C4-2B (cell line): ENCODE measurements around the gene TPK1.

Experiments
- H3K27ac ChIP-seq: fragments of 450-650 bp; 2 replicates; pipeline ENCODE4 v1.5.1; 2017
- ZFX ChIP-seq: fragments of 450-650 bp; IDR thresholded peaks from 2 replicates; pipeline ENCODE4 v1.6.1; 2017
- TF ChIP-seq, protein P1 (sequence below): fragments of 450-650 bp; conservative IDR thresholded peaks from 2 replicates; pipeline ENCODE4 v1.5.1; 2017; ENCODE audit warnings: mild to moderate bottlenecking

TPK1 gene

DNA sequence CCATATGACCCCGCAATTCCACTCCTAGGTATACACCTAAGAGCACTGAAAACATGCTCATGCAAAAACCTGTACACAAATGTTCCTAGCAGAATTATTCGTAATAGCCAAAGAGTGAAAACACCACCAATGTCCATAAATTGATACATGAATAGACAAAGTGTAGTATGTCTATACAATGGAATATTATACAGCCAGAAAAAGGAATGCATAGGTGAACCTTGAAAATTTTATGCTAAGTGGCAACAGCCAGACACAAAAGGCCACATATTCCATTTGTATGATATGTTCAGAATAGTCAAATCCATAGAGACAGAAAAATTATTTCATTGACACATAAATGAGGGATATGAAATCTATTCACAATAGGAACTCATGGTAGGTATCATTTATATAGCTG, 351.4 kb downstream of the TPK1 start:
- TF ChIP-seq, protein P1, sequence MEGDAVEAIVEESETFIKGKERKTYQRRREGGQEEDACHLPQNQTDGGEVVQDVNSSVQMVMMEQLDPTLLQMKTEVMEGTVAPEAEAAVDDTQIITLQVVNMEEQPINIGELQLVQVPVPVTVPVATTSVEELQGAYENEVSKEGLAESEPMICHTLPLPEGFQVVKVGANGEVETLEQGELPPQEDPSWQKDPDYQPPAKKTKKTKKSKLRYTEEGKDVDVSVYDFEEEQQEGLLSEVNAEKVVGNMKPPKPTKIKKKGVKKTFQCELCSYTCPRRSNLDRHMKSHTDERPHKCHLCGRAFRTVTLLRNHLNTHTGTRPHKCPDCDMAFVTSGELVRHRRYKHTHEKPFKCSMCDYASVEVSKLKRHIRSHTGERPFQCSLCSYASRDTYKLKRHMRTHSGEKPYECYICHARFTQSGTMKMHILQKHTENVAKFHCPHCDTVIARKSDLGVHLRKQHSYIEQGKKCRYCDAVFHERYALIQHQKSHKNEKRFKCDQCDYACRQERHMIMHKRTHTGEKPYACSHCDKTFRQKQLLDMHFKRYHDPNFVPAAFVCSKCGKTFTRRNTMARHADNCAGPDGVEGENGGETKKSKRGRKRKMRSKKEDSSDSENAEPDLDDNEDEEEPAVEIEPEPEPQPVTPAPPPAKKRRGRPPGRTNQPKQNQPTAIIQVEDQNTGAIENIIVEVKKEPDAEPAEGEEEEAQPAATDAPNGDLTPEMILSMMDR: no peak
- TF ChIP-seq ZFX: no peak
- H3K27ac ChIP-seq: no peak overlapping the region

DNA sequence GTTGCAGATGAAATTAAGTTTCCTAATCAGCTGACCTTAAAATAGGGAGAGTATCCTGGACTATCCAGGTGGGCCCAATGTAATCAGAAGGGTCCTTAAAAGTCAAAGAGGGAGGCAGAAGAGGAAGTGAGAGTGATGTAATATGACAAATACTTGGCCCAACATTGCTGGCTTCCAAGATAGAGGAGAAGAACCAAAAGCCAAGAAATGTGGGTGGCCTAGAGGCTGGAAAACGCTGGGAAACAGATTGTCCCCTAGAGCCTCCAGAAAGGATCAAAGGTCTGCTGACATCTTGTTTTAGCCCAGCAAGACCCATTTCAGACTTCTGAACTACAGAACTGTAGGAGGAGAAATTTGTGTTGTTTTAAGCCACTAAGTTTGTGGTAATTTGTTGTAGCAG, 352.7 kb downstream of the TPK1 start:
- H3K27ac ChIP-seq: no peak overlapping the region
- TF ChIP-seq, protein P1: no peak
- no peak for TF ChIP-seq ZFX

DNA sequence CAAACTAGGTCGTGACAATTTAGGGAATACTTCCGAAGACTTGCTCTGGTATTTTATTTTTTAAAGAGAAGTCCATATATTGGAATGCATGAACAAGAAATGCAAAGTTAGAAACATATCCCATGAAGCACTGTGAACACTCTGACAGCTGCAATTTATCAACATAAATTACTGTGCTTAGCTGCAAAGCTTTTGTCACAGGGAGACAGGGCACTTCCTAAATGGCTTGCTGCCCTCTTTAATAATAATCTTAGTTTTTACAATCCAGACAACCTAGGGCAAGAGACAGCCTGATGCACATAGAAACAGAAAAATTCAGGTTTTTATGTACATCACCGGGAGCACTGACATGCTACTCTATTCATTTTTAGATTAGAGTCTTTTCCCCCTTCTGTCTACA, 354.0 kb downstream of the TPK1 start:
- TF ChIP-seq, protein P1: no peak
- TF ChIP-seq ZFX: no peak
- H3K27ac ChIP-seq: no peak overlapping the region

DNA sequence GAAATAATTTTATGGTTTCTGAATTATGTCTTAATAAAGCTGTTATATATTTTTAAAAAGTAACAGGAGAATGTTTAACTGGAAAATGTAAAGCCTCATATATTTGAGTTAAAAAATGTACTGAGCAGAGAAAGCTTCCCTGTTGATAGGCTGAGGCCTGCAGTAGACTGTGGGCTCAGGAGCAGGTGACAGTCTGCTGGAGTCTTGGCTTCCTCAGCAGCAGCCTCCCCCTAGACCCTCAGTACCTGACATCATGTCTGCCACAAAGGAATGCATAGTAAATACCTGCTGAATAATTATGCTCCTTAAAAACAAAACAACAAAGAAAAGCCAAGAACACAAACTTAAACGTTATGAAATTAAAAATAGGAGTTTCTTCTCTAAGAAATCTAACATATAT, 358.5 kb downstream of the TPK1 start:
- TF ChIP-seq, protein P1: no peak
- no peak for TF ChIP-seq ZFX
- no peak overlapping the region for H3K27ac ChIP-seq

DNA sequence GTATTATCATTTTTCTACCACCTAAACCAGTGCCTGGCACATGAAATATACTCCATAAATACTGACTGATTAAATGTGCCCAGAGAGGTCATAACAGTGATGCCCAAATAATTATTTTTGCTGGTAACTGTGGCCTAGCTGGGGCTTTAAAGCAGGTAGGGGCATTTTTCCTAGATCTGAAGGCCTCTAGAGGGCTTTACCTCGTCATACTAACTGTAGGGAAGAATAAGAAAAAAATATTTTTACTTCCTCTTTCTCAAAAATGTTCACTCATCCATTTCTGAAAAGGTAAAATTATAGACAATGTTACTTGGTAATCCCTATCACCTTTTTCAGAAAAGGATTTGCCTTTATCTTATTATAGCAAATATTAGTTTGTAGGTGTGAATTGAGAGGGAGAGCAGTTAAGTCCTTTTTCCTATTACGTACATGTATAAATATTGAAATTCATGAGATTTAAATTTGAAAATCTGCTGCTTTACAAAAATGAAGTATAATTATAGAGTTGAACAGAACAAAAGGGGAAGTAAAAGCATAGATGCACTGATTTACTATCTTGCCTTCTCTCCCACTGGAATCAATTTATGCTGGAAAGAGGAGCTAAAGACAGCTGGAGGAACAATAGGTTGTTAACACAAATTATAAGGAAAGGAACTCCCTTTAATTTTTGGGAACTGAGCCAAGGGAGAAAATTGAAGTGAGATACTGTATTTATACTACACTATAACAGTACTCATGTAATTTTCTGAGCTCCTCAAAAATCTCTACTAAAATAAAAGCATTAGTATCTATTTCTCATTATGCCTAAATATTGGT, 360.8 kb downstream of the TPK1 start:
- TF ChIP-seq, protein P1: no peak
- TF ChIP-seq ZFX: no peak
- no peak overlapping the region for H3K27ac ChIP-seq

DNA sequence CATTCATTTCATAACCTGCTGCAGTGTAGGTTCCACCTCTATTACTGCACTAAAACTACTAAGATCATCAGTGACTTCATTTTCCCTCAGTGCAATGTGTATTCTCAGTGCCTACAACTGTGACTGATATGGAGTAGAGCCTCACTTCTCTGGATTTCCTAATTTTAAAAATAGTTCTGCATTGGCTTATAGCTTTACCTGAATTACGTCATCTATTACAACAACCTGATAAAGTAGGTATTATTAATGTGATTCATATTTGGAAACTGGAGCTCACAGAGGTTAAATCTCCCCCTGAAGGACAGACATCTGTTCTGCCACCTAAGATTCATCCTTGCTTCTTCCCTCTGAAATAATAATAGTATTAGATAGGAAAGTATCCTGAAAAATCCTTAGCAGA, 361.5 kb downstream of the TPK1 start:
- H3K27ac ChIP-seq: no peak overlapping the region
- no peak for TF ChIP-seq ZFX
- TF ChIP-seq, protein P1: no peak

DNA sequence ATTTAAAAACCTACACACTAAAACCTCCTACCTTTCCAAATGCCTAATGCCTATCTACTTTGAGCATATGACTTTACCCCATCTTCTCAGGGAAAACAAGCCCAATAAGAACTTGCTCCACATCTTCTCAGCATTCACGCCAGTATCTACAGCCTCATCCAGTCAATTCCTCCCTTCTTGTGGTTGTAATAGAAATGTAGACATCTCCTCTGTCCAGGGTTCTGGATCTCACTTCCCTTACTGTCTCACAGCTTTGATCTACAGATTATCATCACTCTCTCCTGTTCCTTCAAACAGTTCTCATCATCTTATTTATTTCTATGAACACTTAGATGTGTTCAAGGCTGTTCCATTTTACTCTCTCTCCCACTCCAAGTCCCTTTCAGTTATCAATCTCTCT, 361.9 kb downstream of the TPK1 start:
- no peak overlapping the region for H3K27ac ChIP-seq

More for the DNA sequence above, 361.9 kb downstream of the TPK1 start:
- TF ChIP-seq, protein P1: no peak
- TF ChIP-seq ZFX: no peak
